GM23338 (cell line): ENCODE measurements around the gene MAP2K5. TPM values are rescaled to one million over a fixed set of nuclear protein-coding genes. Genes with fewer than 3 reads are reported as not detected.

Source experiments
- ETS1 ChIP-seq: IDR thresholded peaks from 2 replicates; pipeline ENCODE4 v1.6.1; 2016; ENCODE audit warnings: antibody characterized with exemption
- EZH2 ChIP-seq: fragments of 200-600 bp; sonication (generic); IDR thresholded peaks from one replicate; pipeline ENCODE4 v1.8.0; 2017; ENCODE audit warnings: antibody characterized with exemption, mild to moderate bottlenecking, low read depth; ENCODE audit not compliant: unreplicated experiment
- EZH2phosphoT487 ChIP-seq: fragments of 200-600 bp; sonication (generic); IDR thresholded peaks from one replicate; pipeline ENCODE4 v1.8.1; 2018; ENCODE audit warnings: antibody characterized with exemption; ENCODE audit not compliant: unreplicated experiment
- JUNB ChIP-seq: IDR thresholded peaks from one replicate; pipeline ENCODE4 v1.6.1; 2016; ENCODE audit warnings: antibody characterized with exemption; ENCODE audit not compliant: unreplicated experiment
- POLR2AphosphoS5 ChIP-seq: IDR thresholded peaks from 2 replicates; pipeline ENCODE4 v1.6.1; 2016; ENCODE audit warnings: antibody characterized with exemption, low read depth
- REST ChIP-seq: IDR thresholded peaks from one replicate; pipeline ENCODE4 v1.6.1; 2018; ENCODE audit warnings: antibody characterized with exemption; ENCODE audit not compliant: unreplicated experiment
- ZNF114 ChIP-seq: fragments of 250-450 bp; sonication (Bioruptor Pico); IDR thresholded peaks from 2 replicates; pipeline ENCODE4 v1.5.0; 2020; ENCODE audit warnings: mild to moderate bottlenecking, moderate library complexity
- ZNF462 ChIP-seq: fragments of 250-450 bp; sonication (Bioruptor Pico); IDR thresholded peaks from 2 replicates; pipeline ENCODE4 v1.5.0; 2020; ENCODE audit warnings: mild to moderate bottlenecking, moderate library complexity
- polyA plus RNA-seq: library from polyadenylated mRNA; unstranded; fragments of >200 nt; fragmentation: Nextera tagmentation; extraction: Ambion mirVana; gene quantifications from 2 replicates; pipeline ENCODE4 v1.2.1, GENCODE V29; 2016
- small RNA-seq: library from RNA; depleted of rRNA; stranded (forward); fragments of <200 nt; gene quantifications from one replicate; pipeline ENCODE3, GENCODE V24; 2014; ENCODE audit warnings: low replicate concordance
- total RNA-seq: library from RNA; depleted of rRNA; stranded (reverse); fragments of >200 nt; shearing (Covaris generic); gene quantifications from 2 replicates; pipeline ENCODE4 v1.2.3, GENCODE V29; 2014; rRNA removed

The MAP2K5 gene
- total and polyA plus RNA-seq, 2 experiments from 2014 or later = 6.5 to 13.6 TPM

- TF ChIP-seq ZNF462 (no peak), EZH2phosphoT487 (no peak), JUNB (no peak), EZH2 (no peak), ZNF114 (CRISPR knock-in tag) (no peak), REST (no peak), ETS1 (no peak), POLR2AphosphoS5 (no peak)
These were observed 313.3 kb downstream of the MAP2K5 start (continued) for GRCh38 chr15:67855842-67856241.

Small RNA genes lying within 50 kb of the gene (small RNA-seq; reads per million reads assigned to genes)
- gene RNU6-1 = 0.17 reads per million

Other genes starting within 250 kb of the MAP2K5 start
- 1.8 and 2.8 TPM in 2 replicates for gene C15orf61, start 21.6 kb upstream of the MAP2K5 start, total RNA-seq
- gene C15orf61, start 21.6 kb upstream of the MAP2K5 start, polyA plus RNA-seq = 5.9 and 7.8 TPM in 2 replicates